NCI-H2196 (cell line): ENCODE results near the gene LZTS2.
"Not testable (repeated sequence)": the region's sequence is repeated elsewhere in the genome, so short reads cannot be mapped to it uniquely, and the experiment has no call there.

Experiments
- DNase-seq: peaks from one replicate; lab custom pipeline; 2025; ENCODE audit not compliant: unreplicated experiment; lab: John Stamatoyannopoulos, UW

The LZTS2 gene, protein sequence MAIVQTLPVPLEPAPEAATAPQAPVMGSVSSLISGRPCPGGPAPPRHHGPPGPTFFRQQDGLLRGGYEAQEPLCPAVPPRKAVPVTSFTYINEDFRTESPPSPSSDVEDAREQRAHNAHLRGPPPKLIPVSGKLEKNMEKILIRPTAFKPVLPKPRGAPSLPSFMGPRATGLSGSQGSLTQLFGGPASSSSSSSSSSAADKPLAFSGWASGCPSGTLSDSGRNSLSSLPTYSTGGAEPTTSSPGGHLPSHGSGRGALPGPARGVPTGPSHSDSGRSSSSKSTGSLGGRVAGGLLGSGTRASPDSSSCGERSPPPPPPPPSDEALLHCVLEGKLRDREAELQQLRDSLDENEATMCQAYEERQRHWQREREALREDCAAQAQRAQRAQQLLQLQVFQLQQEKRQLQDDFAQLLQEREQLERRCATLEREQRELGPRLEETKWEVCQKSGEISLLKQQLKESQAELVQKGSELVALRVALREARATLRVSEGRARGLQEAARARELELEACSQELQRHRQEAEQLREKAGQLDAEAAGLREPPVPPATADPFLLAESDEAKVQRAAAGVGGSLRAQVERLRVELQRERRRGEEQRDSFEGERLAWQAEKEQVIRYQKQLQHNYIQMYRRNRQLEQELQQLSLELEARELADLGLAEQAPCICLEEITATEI

DNA sequence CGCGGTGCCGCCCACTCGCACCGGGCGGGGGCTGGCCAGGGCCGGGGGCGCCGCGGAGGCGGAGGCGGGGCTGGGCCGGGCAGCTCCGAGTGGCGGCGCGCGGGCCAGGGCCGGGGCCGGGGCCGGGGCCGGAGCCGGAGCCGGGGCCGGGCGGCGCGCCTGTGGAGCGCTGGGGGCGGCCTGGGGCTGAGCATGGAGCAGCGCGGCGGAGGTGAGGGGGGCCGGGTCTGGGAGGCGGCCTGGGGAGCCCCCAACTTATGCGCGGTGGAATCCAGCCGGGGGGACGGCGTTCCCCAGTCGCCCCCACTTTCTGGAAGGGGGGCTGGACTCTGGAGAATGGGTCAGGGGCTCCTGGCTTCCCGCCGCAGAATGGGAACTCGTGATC is at the start of gene LZTS2:
LZTS2 (plus strand) TSS at position 67 of the 385 bp plus-strand sequence. CDS start 2,731 bp downstream, outside the sequence.
- no peak for DNase-seq

DNA sequence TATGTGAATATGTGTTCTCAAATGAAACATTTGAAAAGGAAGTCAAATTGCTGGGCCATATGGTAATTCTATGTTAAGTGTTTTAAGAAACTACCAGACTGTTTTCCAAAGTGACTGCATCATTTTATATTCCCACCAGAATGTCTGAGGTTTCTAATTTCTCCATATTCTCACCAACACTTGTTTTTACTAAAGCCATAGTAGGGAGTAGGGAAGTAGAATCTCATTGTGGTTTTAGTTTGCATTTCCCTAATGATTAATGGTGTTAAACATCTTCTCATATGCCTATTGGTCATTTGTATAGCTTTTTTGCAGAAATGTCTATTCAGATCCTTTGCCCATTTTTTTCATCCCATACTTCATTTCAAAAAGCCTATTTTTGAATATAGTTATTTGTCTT is 39.4 kb upstream of the LZTS2 start:
- no peak for DNase-seq

DNA sequence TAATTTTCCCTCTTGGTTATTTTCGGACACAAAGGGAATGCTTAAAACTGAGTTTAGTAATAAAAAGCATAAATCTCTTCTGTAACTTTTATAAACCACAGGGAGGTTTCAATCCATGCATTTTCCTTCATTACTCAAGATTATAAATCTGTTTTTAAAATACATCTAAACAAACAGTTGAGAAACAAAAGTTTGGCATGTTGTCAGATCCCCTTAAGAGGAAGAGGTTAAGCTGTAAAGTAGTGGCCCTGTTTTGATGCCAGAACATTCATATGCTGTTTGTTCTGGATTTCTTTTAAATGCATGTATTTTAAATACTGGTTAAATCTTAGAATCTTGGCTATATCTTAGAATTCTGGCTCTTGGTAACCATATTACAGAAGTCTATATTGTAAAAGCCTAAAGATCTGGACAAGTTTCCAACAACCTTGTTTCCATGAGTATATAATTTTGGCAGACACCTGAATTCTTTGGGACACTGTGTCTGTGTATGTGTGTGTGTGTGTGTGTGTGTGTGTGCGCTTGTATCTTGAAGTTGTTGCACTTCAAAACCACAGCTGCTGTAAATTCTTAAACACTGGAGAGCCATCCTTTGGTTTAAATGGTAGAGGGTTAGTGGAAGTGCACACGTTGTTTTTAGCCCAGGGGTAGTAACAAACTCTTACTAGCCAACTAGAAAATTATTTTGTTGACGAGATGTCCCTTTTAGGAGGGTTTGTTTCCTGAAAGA is 37.1 kb upstream of the LZTS2 start:
- DNase-seq = no peak

DNA sequence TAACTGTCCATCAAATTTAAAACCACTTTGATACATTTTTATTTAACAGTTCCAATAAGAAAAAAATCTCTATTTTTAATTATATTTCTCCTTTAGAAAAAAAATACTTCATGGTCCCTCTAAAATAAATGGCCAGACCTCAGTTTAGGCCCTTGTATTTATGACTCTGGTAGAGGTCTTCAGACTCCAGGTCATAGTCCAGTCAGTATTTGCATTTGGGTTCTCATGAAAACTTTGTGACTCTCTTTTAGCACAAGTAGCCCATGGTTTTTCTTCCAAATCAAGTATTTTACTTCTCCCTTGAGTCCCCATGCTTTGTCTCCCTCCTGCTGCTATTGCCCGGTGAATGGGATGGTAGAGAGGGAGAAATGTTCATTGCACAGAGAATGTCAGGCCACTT is 35.8 kb upstream of the LZTS2 start:
- DNase-seq = no peak

DNA sequence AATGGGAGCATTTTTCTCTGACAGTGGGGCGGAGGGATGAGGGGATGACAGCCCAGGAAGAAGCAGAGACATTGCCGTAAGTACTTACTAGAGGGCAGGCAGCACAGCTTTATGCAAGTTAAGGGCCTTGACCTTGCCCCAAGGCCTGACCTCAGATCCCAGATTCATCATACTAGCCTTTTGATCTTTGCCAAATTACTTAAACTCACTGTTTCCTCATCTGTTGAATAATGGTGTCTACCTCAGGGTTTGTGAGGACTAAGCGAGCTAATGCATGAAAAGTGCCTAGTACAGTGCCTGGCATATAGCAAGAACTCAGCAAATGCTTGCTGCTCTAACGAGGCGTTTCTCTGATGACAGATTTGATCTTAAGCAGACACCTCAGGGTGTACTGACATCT is 33.8 kb upstream of the LZTS2 start:
- DNase-seq = no peak

DNA sequence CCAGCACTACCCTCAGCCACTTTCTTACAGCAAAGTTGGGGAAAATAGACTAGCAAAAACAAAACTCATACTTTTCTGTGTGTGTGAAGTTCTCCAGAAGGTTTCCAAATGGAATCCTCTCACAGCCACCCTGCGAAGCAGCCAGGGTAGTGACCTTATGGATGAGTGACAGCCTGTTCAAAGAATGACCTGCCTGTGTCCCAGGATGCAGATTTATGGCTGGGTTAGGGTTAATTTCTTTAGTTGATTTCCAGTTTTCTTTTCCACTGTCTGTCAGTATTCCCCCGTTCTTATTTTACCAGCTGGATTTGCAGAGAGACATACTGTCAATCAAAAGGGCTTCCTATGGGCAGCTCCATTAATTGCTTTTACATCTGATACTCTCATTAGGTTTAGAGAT is 32.7 kb upstream of the LZTS2 start:
- no peak for DNase-seq

DNA sequence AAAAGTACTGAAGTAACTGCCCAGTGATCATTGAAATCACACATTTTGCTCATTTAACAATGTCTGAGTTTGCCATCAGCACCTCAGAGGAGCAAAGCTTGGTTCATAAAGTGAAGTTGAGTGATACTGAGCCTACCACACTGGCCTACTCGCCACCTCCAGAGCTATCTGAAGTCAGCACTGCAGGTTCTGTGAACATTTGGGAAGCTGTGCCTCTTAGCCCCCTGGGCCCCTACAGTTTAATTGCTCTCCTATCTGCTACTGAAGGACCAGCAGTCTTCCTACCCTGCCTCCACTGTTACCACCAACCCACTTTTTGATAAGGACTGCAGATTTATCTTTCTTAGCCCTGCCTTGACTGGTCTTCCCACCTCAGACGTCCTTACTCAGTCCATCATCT is 32.3 kb upstream of the LZTS2 start:
- no peak for DNase-seq

DNA sequence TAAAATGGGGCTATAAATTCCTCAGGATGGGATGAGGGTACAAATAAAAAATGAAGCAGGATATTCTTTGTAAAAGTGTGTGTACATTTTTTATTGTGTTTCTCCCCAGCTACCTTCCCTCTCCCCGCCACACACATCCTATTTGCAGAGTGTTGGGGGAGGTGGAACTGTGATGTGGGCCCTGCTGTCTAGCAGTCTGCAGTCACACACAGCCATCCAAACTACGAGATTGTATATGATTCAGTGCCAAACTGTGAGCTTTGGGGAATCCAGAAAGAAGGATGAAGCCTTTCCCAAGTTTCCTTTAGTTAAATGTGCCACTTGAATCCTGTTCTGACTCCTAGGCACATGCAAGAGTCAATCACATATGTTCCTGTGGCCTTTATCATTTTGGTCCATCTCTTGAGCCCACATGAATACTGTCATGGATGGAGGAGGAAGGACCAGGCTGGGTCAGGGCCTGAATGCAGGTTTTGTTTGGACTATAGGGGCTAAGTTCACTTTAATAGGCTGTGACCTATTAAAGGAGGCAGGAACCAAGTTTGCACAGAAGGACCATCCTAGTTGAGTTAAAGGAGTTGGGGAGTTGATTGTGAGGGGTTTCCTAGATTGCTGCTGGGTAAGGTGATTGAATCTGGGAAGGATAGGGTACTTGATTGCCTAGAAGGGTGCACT is 31.4 kb upstream of the LZTS2 start:
- DNase-seq = no peak

DNA sequence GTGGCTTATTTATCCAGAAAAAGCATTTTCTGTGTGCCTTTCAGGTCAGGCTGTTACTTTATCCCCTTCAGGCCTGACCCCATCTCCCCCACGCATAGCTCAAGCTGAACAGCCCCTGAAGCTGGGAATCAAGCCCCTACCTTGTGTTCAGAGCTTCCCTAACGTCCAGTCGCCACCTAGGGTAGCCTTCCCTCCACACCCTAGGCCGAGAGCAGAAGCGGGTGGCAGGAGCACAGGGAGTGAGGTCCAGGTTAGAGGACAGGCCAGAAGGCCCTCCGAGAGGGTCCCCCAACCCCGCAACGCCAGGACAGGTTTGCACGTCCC is 30.8 kb upstream of the LZTS2 start:
- no peak for DNase-seq

DNA sequence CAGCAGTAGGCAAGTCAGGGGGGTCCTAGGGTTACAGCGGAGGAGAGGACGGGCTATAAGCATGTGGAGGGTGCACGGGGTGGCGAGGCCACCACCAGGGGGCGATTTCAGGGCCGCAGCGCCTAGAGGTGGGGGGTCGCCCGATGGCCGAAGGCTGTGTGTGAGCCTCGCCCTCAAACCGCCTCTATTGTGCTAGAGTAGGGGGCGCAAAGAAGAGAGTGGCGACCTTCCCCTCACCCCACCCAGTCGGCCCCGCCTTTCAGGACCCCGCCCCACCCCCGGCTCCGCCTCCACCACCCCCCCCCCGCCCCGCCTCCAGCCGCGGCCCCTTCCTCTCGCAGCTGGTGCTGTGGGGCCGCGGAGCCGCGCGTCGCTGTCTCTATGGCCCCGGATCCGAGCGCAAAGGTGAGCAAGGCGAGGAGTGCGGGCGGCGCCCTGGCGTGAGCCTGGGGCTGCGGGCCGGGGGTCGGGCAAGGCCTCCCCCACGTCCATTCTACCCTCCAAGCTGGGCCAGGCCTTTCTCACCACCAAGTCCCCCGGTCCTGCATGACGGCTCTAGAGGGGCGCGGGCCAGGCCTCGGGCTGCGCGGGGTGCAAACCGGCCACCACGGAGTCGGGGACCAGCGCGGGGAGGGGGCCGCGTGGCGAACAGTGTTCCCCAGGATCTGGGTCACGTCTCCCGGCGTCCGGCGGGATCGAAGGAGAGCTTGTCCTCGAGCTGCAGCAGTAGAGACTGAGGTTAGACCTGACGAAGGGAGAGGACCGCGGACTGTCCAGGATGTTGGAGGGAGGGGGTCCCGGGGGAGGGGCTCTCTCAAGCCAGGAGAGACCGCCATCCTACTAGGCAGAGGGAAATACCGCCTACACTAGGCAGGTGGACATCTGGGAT is 30.2 kb upstream of the LZTS2 start, which contains the start of gene SEMA4G:
SEMA4G (plus strand) TSS at position 318 of the 889 bp plus-strand sequence. CDS start 3,409 bp downstream, outside the sequence.
- DNase-seq = peak; percentile 2

DNA sequence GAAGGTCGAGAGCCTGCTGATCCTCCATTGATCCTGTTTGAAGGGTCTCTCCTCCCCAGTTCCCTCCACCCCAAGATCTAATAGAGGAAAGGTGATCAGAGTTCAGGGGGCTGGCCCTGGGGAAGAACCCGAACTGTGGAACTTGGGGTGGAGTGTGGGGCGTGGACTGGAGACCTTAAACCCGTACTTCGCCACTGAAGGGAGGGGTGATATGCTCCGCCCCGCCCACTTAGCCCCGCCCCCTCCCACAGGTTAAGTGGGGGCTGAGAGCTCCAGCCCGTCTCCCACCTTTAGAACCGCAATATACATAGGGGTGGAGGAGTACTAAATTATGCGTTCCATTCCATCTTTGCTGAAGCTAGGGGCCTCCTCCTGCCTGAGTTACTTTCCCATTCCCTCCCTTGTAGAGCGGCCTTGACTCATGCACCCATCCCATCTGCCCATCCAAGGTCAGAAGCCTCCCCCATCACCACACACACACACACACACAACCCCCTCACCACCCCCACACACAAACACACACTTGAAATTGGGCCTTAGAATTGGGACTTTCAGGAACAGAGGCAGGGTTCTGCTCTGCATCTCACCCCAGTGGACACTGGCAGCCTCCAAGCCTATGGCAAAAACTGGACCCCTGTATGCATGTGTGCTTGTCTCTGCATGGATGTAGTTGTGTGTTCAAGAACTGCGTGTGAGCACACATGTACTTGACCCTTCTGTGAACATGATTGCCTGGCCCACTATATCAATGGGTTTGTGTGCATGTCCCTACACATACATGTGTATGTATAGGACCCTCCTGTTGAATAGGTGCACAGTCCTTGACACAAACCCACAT is 29.3 kb upstream of the LZTS2 start:
- DNase-seq = no peak

DNA sequence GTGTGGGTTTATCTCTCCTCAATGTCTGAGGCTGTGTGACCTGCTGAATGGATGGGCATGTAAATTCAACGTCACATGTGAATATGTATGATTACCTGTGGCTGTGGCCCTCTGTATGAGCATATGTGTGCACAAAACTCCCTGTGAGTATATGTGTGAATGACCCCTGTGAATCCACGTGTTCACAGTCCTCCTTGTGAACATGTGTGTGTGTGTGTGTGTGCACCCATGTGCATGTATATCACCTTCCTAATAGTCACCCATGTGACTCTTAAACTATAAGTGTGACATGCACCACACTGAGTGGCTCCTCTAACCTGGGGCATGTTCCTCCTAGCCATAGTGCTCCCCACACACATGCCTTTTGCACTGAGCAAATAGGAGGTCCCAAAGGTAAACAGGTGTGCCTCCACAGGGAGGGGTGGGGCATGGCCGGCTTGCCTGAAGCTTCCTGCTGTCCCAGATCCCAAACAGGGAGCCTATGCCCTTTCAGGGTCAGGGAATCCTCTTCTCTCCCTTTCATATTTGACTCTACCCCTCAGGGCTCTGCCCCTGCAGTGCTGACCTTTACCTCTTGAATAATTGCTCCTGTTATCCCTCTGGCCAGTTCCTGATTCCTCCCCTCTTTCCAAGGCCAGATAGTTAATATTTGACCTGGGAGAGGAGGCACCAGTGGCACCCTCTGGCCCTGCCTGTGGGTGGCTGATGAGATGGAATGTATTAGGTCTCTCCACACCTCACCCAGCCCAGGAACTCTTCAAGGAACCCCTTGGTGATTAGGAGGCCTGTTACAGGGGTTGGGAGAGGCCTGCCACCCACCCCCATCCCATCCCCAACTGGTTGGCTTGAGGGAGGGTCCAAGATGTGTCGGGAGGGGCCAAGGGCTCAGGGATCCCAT is 28.4 kb upstream of the LZTS2 start:
- DNase-seq = no peak

DNA sequence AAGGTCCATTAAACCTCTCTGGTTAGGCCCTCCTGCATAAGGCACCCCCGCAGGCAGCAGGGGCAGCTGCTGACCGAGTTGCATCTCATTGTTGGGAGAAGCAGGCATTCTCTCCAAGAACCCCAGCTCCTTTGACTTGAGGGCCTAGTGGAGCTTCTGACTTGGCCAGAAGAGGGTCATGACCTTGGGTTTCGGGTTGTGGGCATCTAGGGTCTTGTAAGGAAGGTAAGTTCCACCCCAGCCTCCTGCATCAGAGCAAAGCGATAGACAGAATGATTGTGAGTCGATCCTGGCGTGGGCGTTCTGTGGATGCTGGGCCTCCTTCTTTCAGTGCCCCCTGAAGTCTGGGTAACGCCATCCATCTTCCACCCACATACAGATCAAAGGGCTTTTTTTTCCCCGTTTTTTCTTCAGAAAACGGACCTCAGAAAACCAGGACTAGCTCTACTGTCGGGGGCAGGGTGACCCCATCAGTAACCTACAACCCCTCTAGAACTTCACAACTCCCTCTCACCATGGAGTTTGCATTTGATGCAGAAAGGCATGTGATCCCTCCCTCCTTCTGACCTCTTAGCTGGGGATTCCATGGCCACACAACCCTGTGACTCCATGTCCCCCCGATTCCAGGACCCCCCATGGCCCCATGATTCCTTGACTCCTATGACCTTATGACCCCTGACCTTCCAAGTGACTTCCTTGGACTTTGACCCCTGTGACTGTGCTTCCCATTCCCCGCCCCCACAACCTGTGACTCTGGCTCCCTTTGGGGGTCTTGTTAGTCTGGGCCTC is 27.3 kb upstream of the LZTS2 start:
- DNase-seq = no peak

DNA sequence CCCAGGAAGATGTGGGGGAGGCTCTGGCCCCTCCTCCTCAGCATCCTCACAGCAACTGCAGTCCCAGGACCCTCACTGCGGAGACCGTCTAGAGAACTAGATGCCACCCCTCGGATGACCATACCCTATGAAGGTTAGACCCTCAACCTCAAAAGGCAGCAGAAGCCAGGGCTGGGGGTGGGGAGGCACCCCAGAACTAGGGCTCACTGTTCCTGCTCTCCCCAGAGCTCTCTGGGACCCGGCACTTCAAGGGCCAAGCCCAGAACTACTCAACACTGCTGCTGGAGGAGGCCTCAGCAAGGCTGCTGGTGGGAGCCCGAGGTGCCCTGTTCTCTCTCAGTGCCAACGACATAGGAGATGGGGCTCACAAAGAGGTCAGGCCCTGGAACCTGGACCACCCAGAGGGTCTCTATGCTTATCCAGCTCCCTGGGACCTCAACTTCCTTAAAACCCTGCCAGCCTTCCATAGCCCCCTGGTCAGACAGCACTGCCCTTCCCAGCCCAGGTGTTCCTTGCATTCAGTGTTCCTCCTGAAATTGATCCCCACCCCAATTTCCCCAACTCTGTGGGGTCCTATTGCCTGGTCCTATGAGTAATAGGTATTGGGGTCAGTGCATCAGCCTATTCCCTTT is 26.6 kb upstream of the LZTS2 start:
- no peak for DNase-seq

DNA sequence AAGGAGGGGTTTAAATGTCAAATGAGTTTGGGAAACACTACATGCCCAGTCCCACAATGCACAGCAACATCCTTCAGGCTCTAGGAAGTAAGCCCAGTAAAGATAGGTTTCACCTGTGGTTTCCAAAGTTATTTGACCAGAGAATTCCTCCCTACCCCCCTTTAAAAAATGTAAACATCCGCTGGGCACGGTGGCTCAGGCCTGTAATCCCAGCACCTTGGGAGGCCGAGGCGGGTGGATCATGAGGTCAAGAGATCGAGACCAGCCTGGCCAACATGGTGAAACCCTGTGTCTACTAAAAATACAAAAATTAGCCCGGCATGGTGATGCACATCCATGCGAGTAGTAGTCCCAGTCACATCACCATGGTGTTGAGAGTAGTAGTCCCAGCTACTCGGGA is 24.2 kb upstream of the LZTS2 start:
- DNase-seq = not testable (repeated sequence)

DNA sequence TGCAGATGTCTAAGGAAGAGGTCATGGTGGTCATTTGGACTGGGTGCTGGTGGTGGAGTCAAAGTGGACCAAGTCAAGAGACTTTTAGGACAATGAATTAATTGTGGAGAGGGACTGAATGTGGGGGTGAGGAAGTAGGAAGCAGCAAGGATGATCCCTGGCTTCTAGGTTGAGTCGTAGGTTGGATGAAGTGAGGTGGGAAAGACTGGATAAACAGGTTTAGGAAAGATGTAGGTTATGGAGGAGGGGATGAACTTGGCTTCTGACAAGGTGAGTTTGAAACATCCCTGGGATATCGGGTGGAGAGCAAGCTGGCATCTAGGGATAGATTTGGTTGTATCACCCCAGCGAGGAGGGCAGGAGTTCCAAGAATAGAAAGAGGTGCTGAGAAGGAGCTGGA is 22.7 kb upstream of the LZTS2 start:
- DNase-seq = no peak

DNA sequence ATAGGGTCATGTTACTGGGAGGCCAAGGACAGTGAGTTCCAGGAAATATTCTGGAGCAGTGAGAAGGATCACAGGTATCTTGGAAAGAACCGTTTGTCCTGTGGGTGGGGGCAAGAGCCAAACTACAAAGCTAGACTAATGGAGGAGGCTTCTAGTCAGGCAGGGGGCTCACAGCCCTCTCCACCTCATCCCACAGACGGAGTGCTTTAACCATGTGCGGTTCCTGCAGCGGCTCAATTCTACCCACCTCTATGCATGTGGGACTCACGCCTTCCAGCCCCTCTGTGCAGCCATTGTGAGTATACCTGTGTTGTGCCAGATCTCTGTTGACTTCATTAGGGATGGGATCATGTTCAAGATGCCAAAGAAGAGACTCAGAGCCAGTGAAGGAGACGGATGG is 22.2 kb upstream of the LZTS2 start:
- DNase-seq = no peak
